Stimulated activated CD8-positive, alpha-beta memory T cell treated with anti-CD3 and anti-CD28 coated beads, Interleukin-15, amount 100 ng/mL, for 4 hours (primary cell): ENCODE data around the gene CDCA8.

Experiments used
- DNase-seq, 2 donors: peaks; one replicate each; pipeline ENCODE4 v3.0.0-alpha.2; 2020; ENCODE audit warnings: low read depth in 2 of 2

Gene CDCA8

GRCh38 chr1:37714689-37715088, 22.4 kb downstream of the CDCA8 start:
- DNase-seq: no peak

- no peak for DNase-seq
Measured at GRCh38 chr1:37716321-37716720, 24.0 kb downstream of the CDCA8 start.

GRCh38 chr1:37717631-37718030, 25.3 kb downstream of the CDCA8 start:
- DNase-seq: no peak

GRCh38 chr1:37718181-37718900, 26.0 kb downstream of the CDCA8 start:
- no peak for DNase-seq

- no peak for DNase-seq
Measured at GRCh38 chr1:37718901-37719571, 26.7 kb downstream of the CDCA8 start.

GRCh38 chr1:37719572-37720195, 27.4 kb downstream of the CDCA8 start:
- DNase-seq: no peak

GRCh38 chr1:37720231-37721130, 28.2 kb downstream of the CDCA8 start:
- DNase-seq: no peak

- no peak for DNase-seq
Measured at GRCh38 chr1:37721565-37721964, 29.2 kb downstream of the CDCA8 start.

GRCh38 chr1:37722181-37723071, 30.1 kb downstream of the CDCA8 start:
- DNase-seq: no peak

- DNase-seq: no peak
Measured at GRCh38 chr1:37723072-37723389, 30.7 kb downstream of the CDCA8 start.

GRCh38 chr1:37723390-37724078, 31.2 kb downstream of the CDCA8 start:
- no peak for DNase-seq

GRCh38 chr1:37724575-37724974, 32.3 kb downstream of the CDCA8 start:
- no peak for DNase-seq

GRCh38 chr1:37725851-37726613, 33.7 kb downstream of the CDCA8 start:
- no peak for DNase-seq

GRCh38 chr1:37726751-37727585, 34.7 kb downstream of the CDCA8 start:
- no peak for DNase-seq

- DNase-seq: no peak
Measured at GRCh38 chr1:37728416-37728815, 36.1 kb downstream of the CDCA8 start.

- DNase-seq: no peak
Measured at GRCh38 chr1:37730376-37730775, 38.1 kb downstream of the CDCA8 start.

- DNase-seq: no peak
Measured at GRCh38 chr1:37731312-37732019, 39.1 kb downstream of the CDCA8 start.

GRCh38 chr1:37732111-37732780, 39.9 kb downstream of the CDCA8 start:
- DNase-seq: no peak
